PC-3 (cell line): ENCODE measurements around the gene MYO6.

Experiments
- CTCF ChIP-seq: fragments of 300-600 bp; sonication (generic); conservative IDR thresholded peaks from 2 replicates; pipeline ENCODE4 v1.5.1; 2017; ENCODE audit warnings: antibody characterized with exemption, low read depth, mild to moderate bottlenecking, low read length
- EZH2 ChIP-seq: fragments of 300-600 bp; sonication (generic); IDR thresholded peaks from one replicate; pipeline ENCODE4 v1.6.1; 2017; ENCODE audit warnings: antibody characterized with exemption, mild to moderate bottlenecking, low read length; ENCODE audit not compliant: unreplicated experiment

GRCh38 chr6:75775219-75775618 is 26.2 kb downstream of the MYO6 start:
- TF ChIP-seq CTCF (no peak), EZH2 (no peak)
